B cell (primary cell): ENCODE data around the gene ADGRL2.

Experiments used
- EZH2 ChIP-seq: IDR thresholded peaks from 2 replicates; pipeline ENCODE4 v1.6.1; 2012; ENCODE audit warnings: borderline replicate concordance, low read depth, mild to moderate bottlenecking, moderate library complexity, low read length; ENCODE audit not compliant: insufficient read depth, poor library complexity, severe bottlenecking
- TF ChIP-seq, protein P1 (sequence below): fragments of 200-600 bp; IDR thresholded peaks from one replicate; pipeline ENCODE4 v1.8.0; 2022; ENCODE audit warnings: antibody characterized with exemption, mild to moderate bottlenecking

DNA sequence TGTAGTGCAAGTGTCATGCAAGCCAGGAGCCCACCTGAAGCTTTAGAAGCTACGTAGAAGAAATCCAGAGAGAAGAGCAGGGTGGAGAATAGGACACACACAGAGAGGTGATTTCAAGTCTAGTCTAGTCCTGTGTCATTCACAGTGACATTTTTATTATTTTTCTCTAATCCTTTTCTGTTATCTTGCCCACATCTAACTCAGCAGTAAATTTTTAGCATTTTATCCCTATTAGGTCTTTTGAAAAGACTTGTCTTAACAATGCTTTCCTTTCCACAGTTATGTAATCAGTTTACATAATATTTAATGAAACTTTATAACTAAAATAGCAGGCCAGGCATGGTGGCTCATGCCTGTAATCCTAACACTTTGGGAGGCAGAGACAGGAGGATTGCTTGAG, 198.6 kb downstream of the ADGRL2 start:
- TF ChIP-seq, protein P1, sequence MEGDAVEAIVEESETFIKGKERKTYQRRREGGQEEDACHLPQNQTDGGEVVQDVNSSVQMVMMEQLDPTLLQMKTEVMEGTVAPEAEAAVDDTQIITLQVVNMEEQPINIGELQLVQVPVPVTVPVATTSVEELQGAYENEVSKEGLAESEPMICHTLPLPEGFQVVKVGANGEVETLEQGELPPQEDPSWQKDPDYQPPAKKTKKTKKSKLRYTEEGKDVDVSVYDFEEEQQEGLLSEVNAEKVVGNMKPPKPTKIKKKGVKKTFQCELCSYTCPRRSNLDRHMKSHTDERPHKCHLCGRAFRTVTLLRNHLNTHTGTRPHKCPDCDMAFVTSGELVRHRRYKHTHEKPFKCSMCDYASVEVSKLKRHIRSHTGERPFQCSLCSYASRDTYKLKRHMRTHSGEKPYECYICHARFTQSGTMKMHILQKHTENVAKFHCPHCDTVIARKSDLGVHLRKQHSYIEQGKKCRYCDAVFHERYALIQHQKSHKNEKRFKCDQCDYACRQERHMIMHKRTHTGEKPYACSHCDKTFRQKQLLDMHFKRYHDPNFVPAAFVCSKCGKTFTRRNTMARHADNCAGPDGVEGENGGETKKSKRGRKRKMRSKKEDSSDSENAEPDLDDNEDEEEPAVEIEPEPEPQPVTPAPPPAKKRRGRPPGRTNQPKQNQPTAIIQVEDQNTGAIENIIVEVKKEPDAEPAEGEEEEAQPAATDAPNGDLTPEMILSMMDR, result no peak
- TF ChIP-seq EZH2, result no peak
